ENCODE measurements around the gene ISG20.

ISG20 gene

DNA sequence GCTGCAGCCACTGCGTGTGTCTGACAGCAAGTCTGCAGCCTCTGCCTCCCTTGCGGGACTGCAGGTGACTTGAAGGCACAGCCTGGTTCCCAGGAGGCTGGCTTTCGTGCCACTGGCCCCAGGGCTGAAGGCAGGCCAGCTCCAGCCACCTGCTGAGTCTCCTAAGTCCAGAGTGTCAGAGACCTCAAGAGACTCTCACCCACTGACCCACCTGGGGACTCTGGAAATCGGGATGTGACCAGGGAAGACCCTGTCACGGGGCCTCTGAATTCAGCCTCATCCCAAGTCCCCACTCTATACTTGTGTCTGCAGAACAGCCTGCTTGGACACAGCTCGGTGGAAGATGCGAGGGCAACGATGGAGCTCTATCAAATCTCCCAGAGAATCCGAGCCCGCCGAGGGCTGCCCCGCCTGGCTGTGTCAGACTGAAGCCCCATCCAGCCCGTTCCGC is 16.3 kb downstream of the ISG20 start:
- DNase-seq: no peak

DNA sequence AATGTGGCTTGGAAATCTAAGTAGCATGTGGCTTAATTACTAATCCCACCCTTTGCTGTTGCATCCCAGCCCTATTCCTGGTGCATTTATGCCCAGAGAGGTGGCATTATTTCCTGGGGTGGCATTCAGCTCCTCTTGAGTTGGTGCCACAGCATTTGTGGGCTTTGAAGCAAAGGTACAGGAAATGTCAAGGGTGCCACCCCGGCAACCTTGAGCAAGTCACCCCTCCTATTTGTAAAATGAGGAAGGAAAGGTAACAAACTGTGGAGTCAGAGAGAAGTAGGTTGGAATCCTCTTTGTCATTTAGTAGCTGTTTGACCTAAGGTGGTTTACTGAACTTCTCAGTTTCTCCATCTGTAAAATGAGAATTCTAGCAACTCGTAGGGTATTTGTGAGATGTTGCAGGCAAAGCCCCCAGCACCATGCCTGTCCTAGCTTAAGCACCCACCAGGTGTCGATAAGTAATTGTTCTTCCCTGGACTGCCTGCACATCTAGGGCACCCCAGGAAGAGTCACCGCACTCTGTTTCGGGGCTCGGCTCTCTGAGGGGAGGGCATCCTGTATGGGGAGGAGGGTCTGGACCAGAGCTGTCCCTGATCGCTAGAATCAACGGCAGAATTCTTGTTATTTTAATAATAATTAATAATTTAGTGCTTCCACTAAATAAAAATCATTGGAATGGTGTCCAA is 17.1 kb downstream of the ISG20 start:
- no peak for DNase-seq

DNA sequence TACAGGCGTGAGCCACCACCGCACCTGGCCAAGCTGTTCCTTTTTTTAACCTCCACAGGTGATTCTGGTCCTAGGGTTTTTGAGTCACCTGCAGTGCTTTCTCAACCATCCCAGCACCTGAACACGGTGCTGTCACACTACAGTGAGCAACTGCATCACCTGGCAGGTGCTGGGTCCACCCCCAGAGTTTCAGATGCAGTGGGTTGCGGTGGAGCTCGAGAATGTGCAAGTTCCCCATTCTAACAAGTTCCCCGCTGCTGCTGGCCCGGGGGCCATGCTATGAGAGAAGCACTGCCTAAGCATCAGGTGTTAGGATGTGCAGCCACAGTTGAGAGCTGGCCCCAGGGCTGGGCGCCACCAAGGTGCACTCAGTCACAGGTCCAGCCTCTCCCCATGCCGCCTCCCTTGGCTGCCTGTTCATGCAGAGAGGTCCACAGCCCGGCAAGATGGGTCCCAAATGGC is 18.0 kb downstream of the ISG20 start:
- no peak for DNase-seq

DNA sequence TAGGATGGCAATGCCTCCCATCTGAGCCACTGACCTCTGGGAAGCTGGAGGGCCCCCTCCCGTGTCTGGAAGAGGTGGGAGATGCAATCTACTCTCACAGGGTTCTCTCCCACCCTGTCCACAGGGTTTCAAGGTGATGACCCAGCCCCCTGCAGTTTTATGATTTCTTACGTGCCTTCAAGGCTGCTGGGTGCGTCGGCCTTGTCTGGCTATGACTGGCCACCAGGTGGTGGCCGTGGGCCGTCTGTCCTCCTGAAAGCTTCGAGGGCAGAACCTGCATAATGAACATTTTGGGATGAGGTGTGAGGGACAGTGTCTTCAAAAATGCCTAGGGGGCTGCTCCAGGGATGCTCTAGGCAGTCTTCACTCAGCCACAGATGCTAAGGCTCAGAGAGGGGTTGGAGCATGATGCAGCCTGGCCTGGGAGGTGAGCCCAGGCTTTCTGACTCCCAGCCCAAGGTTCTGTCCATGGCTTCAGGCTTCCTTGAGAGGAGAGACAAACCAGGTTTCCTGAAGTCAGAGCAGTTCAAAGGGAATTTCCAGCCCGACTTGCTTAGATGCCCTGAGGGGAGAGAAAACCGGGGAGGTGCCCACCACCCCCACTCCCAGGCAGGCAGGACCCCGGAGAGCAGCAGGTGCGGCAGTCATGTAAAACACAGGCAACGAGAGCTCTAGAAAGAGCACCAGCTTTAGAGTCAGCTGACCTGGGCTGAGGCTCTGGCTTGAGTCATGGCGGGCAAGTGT is 18.7 kb downstream of the ISG20 start:
- no peak for DNase-seq

DNA sequence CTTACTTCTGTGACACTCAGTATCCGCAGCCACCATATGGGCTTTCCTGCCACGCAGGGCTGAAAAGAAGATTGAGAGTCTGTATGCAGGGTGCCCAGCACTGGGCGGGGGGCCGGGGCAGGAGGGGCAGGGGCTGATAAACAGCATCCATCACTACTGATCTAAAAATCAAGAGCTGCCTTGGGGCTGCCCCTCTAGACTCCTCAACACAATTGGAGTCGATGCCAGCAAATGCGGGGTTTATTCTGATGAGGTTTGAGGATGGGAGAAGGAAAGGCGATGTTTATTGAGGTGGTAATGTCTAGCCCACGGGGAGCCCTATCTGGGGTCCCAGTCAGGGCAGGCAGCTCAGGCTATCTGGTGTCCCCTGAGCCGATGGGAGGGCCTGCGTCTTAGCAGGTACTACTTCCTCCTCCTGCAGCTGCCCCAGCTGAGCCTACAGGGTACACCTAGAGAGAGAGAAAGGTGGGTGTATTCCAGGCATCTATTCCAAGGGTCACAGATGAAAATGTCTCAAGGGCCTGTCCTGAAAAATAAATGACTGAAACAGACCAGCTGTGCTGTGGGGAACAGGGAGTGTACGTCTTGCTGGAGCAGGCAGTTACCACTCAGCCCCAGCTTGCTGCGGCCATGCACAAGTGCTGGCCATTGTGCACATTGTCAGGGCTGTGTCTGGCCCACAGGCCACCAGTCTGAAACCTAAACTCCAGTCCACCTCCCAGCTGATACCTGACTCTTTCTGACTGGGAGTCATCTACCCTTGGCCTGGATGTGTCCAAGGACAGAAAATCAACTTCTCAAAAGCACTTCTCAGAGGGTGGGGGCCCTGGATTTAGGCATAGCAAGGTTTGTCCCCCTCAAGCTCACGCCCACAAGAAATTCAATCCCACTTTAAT is 19.5 kb downstream of the ISG20 start:
- DNase-seq: no peak

DNA sequence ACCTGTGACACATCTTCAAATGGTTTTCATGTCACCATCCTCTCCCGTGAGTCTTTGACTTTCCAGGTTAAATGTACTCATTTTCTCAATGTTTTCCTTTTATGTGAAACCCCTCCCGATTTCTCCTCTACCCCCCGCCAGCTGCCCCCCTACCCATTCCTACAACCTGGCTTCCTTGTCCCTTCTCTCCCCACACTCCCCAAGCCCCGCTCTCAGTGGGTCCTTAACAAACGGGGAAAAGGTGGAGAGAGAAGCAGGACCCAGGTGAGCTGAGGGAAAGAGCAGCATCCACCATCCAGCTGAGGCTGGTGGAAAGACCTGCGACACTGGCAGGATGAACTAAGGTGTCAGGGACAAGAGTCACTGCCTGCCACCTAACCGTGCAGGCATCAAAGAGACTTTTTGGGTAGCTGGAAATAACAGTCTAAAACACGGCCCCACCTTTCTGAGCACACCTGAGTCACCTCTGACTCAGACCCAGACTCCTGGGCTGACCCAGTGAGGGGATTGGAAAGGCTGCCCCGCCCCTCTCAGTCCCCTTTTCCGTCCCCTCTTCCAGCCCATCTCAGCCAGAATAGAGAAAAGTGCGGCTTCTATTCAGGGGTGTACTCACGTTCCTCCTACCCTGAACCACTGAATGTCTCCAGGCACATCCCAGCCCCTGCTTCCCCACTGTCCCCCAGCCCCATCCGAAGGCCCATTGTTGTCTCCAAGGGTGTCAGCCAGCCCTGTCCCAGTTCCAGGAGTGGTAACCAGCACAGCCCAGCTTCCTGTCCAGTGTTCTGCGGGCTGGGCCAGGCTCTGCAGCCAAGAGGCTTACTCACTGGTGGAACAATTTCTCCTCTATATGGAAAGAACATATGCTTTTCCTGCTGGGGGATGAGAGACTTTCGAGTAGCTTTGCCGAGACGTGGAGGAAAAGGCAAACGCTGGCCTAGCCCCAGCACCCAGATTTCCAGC is 20.4 kb downstream of the ISG20 start:
- no peak for DNase-seq

DNA sequence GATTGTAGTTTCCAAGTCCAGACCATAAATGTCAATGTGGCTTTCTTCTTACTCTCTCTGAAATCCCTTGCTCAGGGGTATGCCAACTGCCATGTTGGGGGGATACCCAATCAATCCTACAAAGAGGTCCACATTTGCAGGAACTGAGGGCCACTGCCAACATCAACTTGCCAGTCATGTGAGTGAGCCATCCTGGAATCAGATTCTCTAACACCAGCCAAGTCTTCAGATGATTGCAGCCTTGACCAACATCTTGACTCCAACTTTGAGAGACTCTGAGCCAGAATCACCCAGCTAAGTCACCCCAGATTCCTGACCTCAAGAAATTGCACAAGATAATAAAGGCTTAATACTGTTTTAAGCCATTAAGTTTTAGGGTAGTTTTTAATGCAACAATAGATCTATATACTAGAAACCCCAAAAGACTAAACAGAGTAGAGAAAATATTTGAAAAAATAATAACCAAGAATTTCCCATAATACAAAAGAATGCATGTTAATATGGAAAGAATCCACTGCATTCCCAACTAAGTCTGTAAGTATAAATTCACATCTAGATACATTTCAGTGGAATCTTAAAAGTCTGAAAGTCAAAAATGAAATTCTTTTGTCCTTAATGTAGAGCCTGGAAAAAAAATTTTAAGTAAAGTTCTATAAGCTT is 22.4 kb downstream of the ISG20 start:
- DNase-seq: no peak

DNA sequence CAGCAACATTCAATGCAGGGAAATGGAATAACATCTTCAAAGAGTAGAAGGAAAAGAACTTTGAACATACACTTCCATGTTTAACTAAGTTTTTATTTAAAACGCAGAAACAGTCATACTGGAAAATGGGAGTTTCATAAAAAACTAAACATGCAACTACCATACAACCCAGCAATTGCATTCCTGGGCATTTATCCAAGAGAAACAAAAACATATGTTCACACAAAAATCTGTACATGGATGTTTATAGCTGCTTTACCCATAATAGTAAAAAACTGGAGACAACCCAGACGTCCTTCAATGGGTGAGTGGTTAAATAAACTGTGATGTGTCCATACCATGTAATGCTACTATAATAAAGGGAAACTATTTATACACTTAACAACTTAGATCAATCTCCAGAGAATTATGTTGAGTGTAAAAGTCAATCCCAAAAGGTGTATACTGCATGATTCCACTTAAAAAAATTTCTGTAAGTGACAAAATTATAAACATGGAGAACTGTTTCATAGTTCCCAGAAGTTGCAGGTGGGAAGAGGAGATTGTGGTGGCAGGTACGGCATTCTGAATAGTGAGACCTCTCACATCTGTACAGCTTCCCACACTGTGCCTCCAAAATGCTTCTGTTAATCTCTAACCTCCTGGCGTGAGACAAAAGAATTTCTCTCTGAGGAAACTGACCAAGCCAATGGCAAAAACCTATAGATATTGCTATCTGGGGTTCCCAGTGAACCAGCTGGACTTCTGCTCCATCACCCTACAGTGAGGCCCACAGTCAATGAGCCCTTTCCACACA is 23.1 kb downstream of the ISG20 start:
- no peak for DNase-seq

DNA sequence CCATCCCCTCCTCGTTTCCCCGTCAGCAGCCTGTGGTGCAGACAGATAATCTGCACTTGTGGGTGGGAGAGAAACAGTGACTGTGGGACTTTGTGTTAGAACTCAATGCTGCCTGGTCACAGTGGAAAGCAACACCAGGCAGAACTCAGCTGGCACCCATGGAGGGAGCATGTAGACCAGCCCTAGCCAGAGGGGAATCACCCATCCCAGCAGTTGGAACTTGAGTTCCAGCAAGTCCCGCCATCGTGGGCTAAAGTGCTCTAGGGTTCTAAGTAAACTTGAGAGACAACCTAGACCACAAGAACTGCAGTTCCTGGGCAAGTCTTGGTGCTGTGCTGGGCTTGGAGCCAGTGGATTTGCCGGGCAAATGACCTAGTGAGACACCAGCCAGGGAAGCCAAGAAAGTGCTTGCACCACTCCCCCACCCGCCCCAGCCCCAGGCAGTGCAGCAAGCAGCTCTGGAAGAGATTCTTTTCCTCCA is 24.4 kb downstream of the ISG20 start:
- DNase-seq: no peak

DNA sequence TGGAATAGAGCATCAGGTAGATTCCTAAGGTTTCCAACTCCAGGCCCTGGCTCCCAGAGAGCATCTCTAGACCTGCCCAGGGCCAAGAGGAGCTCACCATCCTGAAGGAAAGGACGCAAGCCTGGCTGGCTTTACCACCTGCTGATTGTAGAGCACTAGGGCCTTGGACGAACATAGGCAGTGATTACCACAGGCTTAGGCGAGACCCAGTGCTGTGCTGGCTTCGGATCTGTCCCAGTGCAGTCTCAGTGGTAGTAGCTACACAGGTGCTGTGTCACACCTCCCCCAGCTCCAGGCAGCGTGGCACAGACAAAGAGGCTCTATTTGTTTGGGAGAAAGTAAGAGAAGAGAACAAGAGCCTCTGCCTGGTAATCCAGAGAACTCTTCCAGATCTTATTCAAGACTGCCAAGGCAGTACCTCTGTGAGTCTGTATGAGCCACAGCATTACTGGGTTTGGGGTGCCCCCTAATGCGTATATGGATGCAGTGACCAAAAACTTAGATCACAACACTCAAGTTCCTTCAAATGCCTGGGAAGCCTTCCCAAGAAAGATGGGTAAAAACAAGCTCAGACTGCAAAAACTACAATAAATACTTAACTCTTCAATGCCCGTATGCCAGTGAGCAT is 25.4 kb downstream of the ISG20 start:
- DNase-seq: no peak

DNA sequence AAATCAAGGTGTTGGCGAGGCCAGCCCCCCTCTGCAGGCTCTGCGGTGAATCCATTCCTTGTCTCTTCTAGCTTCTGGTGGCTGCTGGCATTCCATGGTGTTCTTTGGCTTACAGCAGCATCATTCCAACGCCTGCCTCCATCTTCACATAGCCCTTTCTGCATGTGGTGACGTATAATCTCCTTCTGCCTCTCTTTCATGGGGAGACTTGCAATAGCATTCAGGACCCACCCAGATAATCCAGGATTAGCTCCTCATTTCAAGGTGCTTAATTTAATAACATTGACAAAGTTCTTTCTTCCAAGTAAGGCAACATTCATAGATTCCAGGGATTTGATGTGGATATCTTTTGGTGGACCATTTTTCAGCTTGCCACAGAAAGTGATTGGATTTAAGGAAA is 35.8 kb downstream of the ISG20 start:
- no peak for DNase-seq

DNA sequence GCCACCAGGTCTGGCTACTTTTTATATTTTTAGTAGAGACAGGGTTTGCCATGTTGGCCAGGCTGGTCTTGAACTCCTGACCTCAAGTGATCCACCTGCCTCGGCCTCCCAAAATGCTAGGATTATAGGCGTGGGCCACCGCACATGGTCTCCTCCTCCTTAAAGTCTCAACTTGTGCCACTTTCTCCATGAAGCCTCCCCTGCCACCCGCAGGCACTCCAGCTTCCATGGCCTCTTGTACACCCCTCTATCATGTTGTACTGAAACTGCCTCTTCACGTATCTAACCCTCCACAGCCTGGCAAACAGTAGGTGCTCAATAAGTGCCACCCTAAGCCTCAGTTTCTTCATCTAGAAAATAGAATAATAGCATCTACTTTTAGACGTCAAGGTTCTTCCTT is 39.9 kb downstream of the ISG20 start:
- no peak for DNase-seq

DNA sequence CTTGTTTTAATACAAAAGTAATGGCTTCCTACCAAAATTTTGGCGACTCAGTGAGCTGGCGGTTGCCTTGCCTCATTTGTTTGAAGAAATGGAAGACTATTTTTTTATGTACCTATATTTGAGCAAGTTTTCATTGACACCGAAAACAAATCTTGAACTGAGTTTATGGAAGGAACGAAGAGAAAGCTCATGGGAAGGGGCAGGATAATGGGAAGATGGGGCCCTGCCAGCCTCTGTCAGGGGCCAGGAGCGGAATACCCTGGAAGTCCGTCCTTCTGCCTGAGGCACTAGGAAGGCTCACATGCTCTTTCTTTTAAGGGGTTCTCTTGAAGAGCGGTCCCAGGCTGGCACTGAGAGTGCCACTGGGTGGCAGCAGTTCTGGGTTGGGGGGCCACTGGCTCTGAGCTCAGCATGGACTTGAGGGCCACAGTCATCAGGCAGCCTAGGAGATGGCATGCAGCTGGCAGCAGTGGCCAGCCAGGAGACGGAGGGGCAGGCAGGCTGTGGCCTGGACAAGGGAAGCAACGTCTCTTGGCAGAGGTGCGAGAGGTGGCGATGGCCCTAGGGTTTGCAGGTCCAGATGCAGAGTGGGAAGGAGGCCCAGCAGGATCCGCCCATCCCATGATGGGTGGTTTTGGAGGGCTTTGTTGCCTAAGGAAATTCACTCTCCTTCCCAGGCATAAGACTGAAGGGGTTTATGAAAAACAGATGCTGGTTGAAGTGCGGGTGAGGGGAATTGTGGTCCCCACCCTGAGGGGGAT is 41.6 kb downstream of the ISG20 start:
- DNase-seq: no peak

DNA sequence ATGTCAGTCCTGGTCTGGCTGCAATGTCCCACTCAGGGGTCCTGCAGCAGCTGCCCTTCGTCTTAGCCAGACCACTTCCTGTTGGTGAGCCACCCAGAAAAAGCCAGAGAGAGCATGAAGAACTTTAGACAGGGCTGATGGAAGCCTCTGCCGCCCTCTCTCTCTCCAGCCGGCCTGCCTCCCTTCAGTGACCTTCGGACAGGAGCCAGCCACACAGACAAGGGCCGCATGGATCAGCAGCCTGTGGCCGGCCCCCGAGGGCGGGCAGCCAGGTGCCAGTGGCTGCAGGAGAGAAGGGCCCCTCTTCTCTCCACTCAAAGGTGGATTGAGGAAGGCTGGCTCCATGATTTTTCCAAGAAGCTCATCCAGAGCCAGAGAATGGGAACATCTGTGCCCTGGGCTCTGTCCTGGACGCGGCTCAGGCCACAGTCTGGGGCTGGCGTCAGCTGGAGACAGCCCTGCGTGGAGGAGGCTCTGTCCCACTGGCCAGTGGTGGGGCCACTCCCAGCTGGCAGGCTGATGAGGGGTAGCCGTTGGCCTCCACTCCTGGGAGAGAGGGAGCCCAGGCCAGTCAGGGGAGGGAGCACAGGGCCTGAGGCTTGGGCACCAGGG is 42.9 kb downstream of the ISG20 start:
- no peak for DNase-seq

DNA sequence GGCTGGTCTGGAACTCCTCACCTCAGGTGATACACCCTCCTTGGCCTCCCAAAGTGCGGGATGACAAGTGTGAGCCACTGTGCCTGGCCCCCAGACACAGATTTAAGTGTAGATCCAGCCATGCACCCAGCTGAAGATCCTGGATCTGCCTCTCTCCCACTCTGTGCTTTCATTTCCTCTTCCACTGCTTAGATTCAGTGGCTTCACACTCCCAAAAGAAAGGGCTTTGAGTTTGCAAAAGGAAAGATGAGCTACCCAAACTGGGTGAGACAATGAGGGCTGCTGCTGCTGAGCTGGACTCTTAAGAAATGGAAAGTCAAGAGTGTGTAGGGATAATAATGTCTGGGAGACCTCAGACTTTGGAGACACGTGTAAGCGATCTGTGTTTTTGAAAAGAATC is 45.5 kb downstream of the ISG20 start:
- DNase-seq: no peak

DNA sequence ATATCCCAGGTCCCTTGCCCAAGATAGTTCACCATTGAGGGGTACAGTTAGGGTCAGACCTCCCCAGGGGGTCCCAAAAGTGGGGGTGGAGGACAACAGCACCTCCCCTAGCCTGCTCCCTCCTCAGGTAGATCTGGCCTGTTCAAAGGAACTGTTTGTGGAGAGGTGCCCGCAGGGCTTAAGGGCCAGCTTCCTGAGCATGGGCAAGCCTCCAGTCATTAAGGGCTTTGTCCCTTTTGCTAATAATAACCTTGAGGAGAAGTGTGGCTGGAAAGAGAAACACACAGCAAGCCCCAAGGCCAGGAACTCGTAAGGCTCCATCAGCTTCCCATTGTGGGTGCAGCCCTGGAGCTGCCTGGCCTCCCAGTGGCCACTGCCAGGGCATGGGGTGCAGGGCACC is 47.4 kb downstream of the ISG20 start:
- no peak for DNase-seq

DNA sequence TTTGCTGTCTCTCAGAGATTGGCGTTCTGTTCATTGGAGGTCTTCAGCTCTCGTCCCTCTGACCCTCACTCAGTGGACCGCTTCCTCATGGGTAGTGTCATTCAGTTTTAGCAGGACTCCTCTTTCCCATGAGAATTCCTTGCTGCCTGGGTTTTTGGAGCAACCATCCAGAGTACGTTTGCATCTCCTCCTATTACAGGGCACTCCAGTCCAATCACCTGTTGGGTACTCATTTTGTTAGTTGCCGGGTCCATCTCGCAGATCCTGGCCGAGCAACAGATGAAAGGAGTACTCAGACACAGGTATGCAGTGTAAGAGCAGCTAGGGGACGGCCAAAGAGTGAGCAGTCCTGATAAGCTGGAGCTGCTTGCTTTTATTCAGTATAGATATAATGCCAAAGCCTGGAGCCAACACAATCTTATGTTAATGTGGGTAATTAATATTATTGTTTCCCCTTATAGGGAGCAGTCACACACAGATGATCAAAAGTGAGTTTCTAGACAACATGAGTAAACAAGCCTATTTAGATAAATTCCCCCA is 49.6 kb downstream of the ISG20 start:
- no peak for DNase-seq

DNA sequence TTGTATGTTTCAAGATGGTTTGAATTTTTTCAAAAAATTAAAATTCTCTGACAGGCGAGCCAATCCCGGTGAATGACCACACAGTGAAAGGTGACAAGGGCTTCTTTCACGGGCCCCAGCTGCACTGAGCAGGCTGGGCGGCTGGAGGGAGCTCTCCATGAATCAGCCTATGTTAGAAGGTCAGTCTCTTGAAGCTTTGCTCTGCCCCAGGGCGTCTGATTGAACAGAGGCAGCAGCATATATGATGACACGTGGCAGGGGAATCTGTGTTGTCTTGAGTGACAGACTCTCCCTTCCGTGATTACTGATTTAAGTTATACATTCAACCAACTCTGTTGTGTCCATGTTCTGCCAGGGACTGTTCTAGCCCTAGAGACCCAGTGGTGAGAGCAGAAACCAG is 51.5 kb downstream of the ISG20 start:
- DNase-seq: no peak

DNA sequence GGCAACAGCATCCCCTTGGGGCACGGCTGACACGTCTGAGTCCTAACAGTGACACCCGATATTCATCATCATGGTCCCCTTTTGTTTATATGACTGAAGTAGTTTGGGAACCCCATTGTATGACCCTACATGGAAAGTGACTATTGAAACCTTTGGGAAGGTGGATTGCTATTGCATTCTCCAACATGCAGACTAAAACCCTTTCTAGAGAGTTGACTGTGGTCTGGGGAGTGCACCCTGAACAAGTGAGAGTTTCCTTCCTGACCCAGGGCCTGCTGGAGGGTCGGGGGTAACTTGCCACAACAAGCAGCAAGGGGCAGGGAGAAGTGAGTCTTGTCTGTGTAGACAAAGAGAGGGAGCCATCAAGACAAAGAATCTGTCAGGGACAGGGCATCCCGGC is 54.4 kb downstream of the ISG20 start:
- DNase-seq: no peak

Data from activated gamma-delta T cell (primary cell).